HG03066 (cell line): ENCODE data around the gene SMAP2.
A peak's percentile ranks its signal among the peaks of the same experiment; 100 is the strongest.

ENCODE experiments used
- ATAC-seq: cut with Tn5 transposase; IDR thresholded peaks from one replicate; pipeline ENCODE4 v1.9.1; 2021; ENCODE audit warnings: low read depth; ENCODE audit not compliant: unreplicated experiment

SMAP2 gene

GRCh38 chr1:40413527-40414252 is 40.2 kb downstream of the SMAP2 start:
- ATAC-seq: no peak

GRCh38 chr1:40414331-40414730 is 40.8 kb downstream of the SMAP2 start:
- ATAC-seq: no peak

- no peak for ATAC-seq
Observed at GRCh38 chr1:40416709-40417108, 43.2 kb downstream of the SMAP2 start.

GRCh38 chr1:40421431-40422384 is 48.2 kb downstream of the SMAP2 start:
- no peak for ATAC-seq

GRCh38 chr1:40422630-40423263 is 49.2 kb downstream of the SMAP2 start:
- no peak for ATAC-seq

GRCh38 chr1:40423264-40423642 is 49.7 kb downstream of the SMAP2 start:
- no peak for ATAC-seq

- ATAC-seq: no peak
Observed at GRCh38 chr1:40423951-40424618, 50.6 kb downstream of the SMAP2 start.

GRCh38 chr1:40425198-40425597 is 51.7 kb downstream of the SMAP2 start:
- no peak for ATAC-seq

- no peak for ATAC-seq
Observed at GRCh38 chr1:40431385-40431784, 57.9 kb downstream of the SMAP2 start.

GRCh38 chr1:40432644-40433390 is 59.3 kb downstream of the SMAP2 start:
- no peak for ATAC-seq

- ATAC-seq: no peak
Observed at GRCh38 chr1:40435471-40435870, 61.9 kb downstream of the SMAP2 start.

- no peak for ATAC-seq
Observed at GRCh38 chr1:40435876-40436275, 62.3 kb downstream of the SMAP2 start.

- no peak for ATAC-seq
Observed at GRCh38 chr1:40438391-40439015, 65.0 kb downstream of the SMAP2 start.

- ATAC-seq: no peak
Observed at GRCh38 chr1:40439247-40439646, 65.7 kb downstream of the SMAP2 start.

GRCh38 chr1:40449684-40450494 is 76.4 kb downstream of the SMAP2 start, which contains the start of gene ZFP69B:
Gene ZFP69B, plus strand, starts transcription at chr1:40450476. Its CDS starts 486 bp downstream, at chr1:40450962.
- peak; percentile 62 for ATAC-seq

GRCh38 chr1:40450495-40451237 is 77.1 kb downstream of the SMAP2 start:
- ATAC-seq: peak; percentile 14

- no peak for ATAC-seq
Observed at GRCh38 chr1:40451238-40451585, 77.7 kb downstream of the SMAP2 start.

GRCh38 chr1:40454873-40455272 is 81.3 kb downstream of the SMAP2 start:
- no peak for ATAC-seq
